WTC11 (cell line): ENCODE results near the gene ZSCAN10. TPM values are rescaled to one million over a fixed set of nuclear protein-coding genes. Genes with fewer than 3 reads are reported as not detected.
A peak's percentile ranks its signal among the peaks of the same experiment; 100 is the strongest.

Experiments used
- ATAC-seq: fragments of 200-7000 bp; cut with Tn5 transposase; 2 replicates; pipeline ENCODE4 v1.10.0; 2021; ENCODE audit warnings: mild to moderate bottlenecking, moderate library complexity
- CTCF ChIA-PET: fragments of 300-600 bp; sonication (Branson Sonifier 250); formaldehyde crosslinking; loops from one replicate; lab custom pipeline; 2021; ENCODE audit warnings: antibody characterized with exemption; lab: Charles Lee
- POLR2A ChIA-PET: fragments of 350-600 bp; sonication (Branson Sonifier 250); formaldehyde crosslinking; loops from one replicate; lab custom pipeline; 2021; ENCODE audit warnings: antibody characterized with exemption; lab: Charles Lee
- DNase-seq: peaks from one replicate; pipeline ENCODE4 v3.0.0; 2021; ENCODE audit warnings: low spot score
- H3K27ac Mint-ChIP-seq: 2 replicates; pipeline ENCODE4 v1.8.0; 2021; ENCODE audit warnings: mixed read lengths
- H3K27me3 Mint-ChIP-seq: 2 replicates; pipeline ENCODE4 v1.8.0; 2021; ENCODE audit warnings: low read depth, mild to moderate bottlenecking, moderate library complexity, mixed read lengths
- H3K36me3 Mint-ChIP-seq: 2 replicates; pipeline ENCODE4 v1.8.0; 2021; ENCODE audit warnings: mixed read lengths
- H3K4me1 Mint-ChIP-seq: 2 replicates; pipeline ENCODE4 v1.8.0; 2022; ENCODE audit warnings: mixed read lengths
- H3K4me3 Mint-ChIP-seq: 2 replicates; pipeline ENCODE4 v1.8.0; 2021; ENCODE audit warnings: mild to moderate bottlenecking, moderate library complexity, mixed read lengths
- H3K9me3 Mint-ChIP-seq: 2 replicates; pipeline ENCODE4 v1.8.0; 2021; ENCODE audit warnings: mixed read lengths
- ATF3 ChIP-seq: sonication (generic); formaldehyde crosslinking; conservative IDR thresholded peaks from 2 replicates; pipeline ENCODE4 v1.8.1; 2022; ENCODE audit warnings: mild to moderate bottlenecking, missing genetic modification reagents
- CBFB ChIP-seq: sonication (generic); formaldehyde crosslinking; IDR thresholded peaks from 2 replicates; pipeline ENCODE4 v1.8.1; 2022; ENCODE audit warnings: mild to moderate bottlenecking, low read depth, missing genetic modification reagents
- E2F1 ChIP-seq: sonication (generic); formaldehyde crosslinking; IDR thresholded peaks from 2 replicates; pipeline ENCODE4 v1.8.0; 2022; ENCODE audit warnings: mild to moderate bottlenecking, missing genetic modification reagents
- ERG ChIP-seq: fragments of 250-450 bp; sonication (Bioruptor Pico); IDR thresholded peaks from 2 replicates; pipeline ENCODE4 v1.8.0; 2021; ENCODE audit warnings: mild to moderate bottlenecking
- GABPB1 ChIP-seq: sonication (generic); formaldehyde crosslinking; IDR thresholded peaks from 2 replicates; pipeline ENCODE4 v1.8.1; 2023; ENCODE audit warnings: mild to moderate bottlenecking, missing genetic modification reagents
- JUN ChIP-seq: sonication (generic); formaldehyde crosslinking; IDR thresholded peaks from 2 replicates; pipeline ENCODE4 v1.8.0; 2023; ENCODE audit warnings: mild to moderate bottlenecking, missing genetic modification reagents
- MLX ChIP-seq: sonication (generic); formaldehyde crosslinking; IDR thresholded peaks from 2 replicates; pipeline ENCODE4 v1.8.1; 2023; ENCODE audit warnings: mild to moderate bottlenecking, missing genetic modification reagents, moderate library complexity
- MYBL2 ChIP-seq: sonication (generic); formaldehyde crosslinking; IDR thresholded peaks from 2 replicates; pipeline ENCODE4 v1.8.1; 2023; ENCODE audit warnings: mild to moderate bottlenecking, moderate library complexity, missing genetic modification reagents
- OVOL2 ChIP-seq: fragments of 250-450 bp; sonication (Bioruptor Pico); IDR thresholded peaks from 2 replicates; pipeline ENCODE4 v1.9.0; 2021; ENCODE audit warnings: mild to moderate bottlenecking, borderline replicate concordance
- SMAD4 ChIP-seq: sonication (generic); formaldehyde crosslinking; IDR thresholded peaks from 2 replicates; pipeline ENCODE4 v1.8.0; 2022; ENCODE audit warnings: mild to moderate bottlenecking, missing genetic modification reagents
- SP1 ChIP-seq: sonication (generic); formaldehyde crosslinking; conservative IDR thresholded peaks from 2 replicates; pipeline ENCODE4 v1.8.1; 2022; ENCODE audit warnings: missing genetic modification reagents
- STAT6 ChIP-seq: sonication (generic); formaldehyde crosslinking; conservative IDR thresholded peaks from 2 replicates; pipeline ENCODE4 v1.8.1; 2023; ENCODE audit warnings: mild to moderate bottlenecking, low read depth, missing genetic modification reagents, moderate library complexity
- TEAD4 ChIP-seq: sonication (generic); formaldehyde crosslinking; IDR thresholded peaks from 2 replicates; pipeline ENCODE4 v1.8.0; 2022; ENCODE audit warnings: mild to moderate bottlenecking, missing genetic modification reagents
- ZBTB21 ChIP-seq: sonication (generic); formaldehyde crosslinking; IDR thresholded peaks from 2 replicates; pipeline ENCODE4 v1.8.1; 2023; ENCODE audit warnings: mild to moderate bottlenecking, missing genetic modification reagents, borderline replicate concordance
- ZMAT4 ChIP-seq: fragments of 250-450 bp; sonication (Bioruptor Pico); IDR thresholded peaks from 2 replicates; pipeline ENCODE4 v1.9.0; 2021; ENCODE audit warnings: mild to moderate bottlenecking
- ZNF396 ChIP-seq: fragments of 250-450 bp; sonication (Bioruptor Pico); IDR thresholded peaks from 2 replicates; pipeline ENCODE4 v1.8.0; 2021; ENCODE audit warnings: mild to moderate bottlenecking, moderate library complexity, borderline replicate concordance
- ZNF425 ChIP-seq: fragments of 250-450 bp; sonication (Bioruptor Pico); conservative IDR thresholded peaks from 2 replicates; pipeline ENCODE4 v1.9.0; 2021; ENCODE audit warnings: mild to moderate bottlenecking
- ZSCAN18 ChIP-seq: fragments of 250-450 bp; sonication (Bioruptor Pico); IDR thresholded peaks from 2 replicates; pipeline ENCODE4 v2.1.2; 2022; ENCODE audit warnings: mild to moderate bottlenecking, moderate library complexity
- total RNA-seq: library from RNA; stranded (reverse); gene quantifications from 3 replicates; pipeline ENCODE4 v1.2.3, GENCODE V29; 2021

Gene ZSCAN10
- total RNA-seq, 1 experiment from 2014 or later: 263 TPM

GRCh38 chr16:3065742-3066439 is 33.2 kb downstream of the ZSCAN10 start (continued):
- TF ChIP-seq ATF3 (CRISPR knock-in tag) (no peak), ZNF396 (no peak), SP1 (CRISPR knock-in tag) (no peak), STAT6 (CRISPR knock-in tag) (no peak), SMAD4 (no peak), MLX (CRISPR knock-in tag) (no peak), ZNF425 (CRISPR knock-in tag) (no peak), MYBL2 (no peak), OVOL2 (CRISPR knock-in tag) (no peak), ERG (no peak), ZSCAN18 (CRISPR knock-in tag) (no peak), ZMAT4 (CRISPR knock-in tag) (no peak), JUN (CRISPR knock-in tag) (no peak)

GRCh38 chr16:3065069-3065741 is 33.9 kb downstream of the ZSCAN10 start, which contains the start of gene IL32:
IL32 (plus strand) TSS chr16:3065640; CDS start chr16:3065812, 172 bp downstream.
- TF ChIP-seq GABPB1 (peak; percentile 79; the same call in 1 of the 2 replicates), ZBTB21 (CRISPR knock-in tag) (no peak), CBFB (no peak), E2F1 (CRISPR knock-in tag) (no peak), TEAD4 (CRISPR knock-in tag) (no peak)
- no peak within 1 kb of the TSS for H3K4me3 Mint-ChIP-seq
- ChIA-PET CTCF (interaction anchor here (0.8 to 1.7 kb wide), 5 partner anchors 34 to 96 kb away, joined by 3 to 15 read pairs (median 5); partner anchors contain the start of gene PAQR4), POLR2A (no interaction called here)
- H3K27ac Mint-ChIP-seq: peak within 1 kb of the TSS; percentile 88
- H3K9me3 Mint-ChIP-seq: no peaks in the 10 kb centered on the region
- ATAC-seq (no peak; the same call in 1 of the 2 replicates), DNase-seq (no peak)
- H3K36me3 Mint-ChIP-seq: no peaks in the 10 kb centered on the region
- H3K27me3 Mint-ChIP-seq: no peaks in the 10 kb centered on the region
- peaks cover 24% of the 10 kb centered on the region for H3K4me1 Mint-ChIP-seq
